CD4-positive, alpha-beta T cell treated with Interleukin-17A for 1 hour (primary cell): Measurements from ENCODE around the gene PCDH19.

Experiments
- DNase-seq: peaks from one replicate; pipeline ENCODE4 v3.0.0-alpha.2; 2020

Gene PCDH19

GRCh38 chrX:100289066-100289558 lies 121.0 kb downstream of the PCDH19 start:
- no peak for DNase-seq

GRCh38 chrX:100277231-100277630 lies 132.8 kb downstream of the PCDH19 start:
- no peak for DNase-seq

- no peak for DNase-seq
Observed at GRCh38 chrX:100274916-100275315, 135.2 kb downstream of the PCDH19 start.

- DNase-seq, result no peak
Observed at GRCh38 chrX:100265179-100265578, 144.9 kb downstream of the PCDH19 start.

- DNase-seq, result no peak
Observed at GRCh38 chrX:100264200-100264599, 145.9 kb downstream of the PCDH19 start.

- DNase-seq, result no peak
Observed at GRCh38 chrX:100263650-100264049, 146.4 kb downstream of the PCDH19 start.

GRCh38 chrX:100248885-100249493 lies 161.1 kb downstream of the PCDH19 start:
- no peak for DNase-seq

GRCh38 chrX:100247826-100248225 lies 162.2 kb downstream of the PCDH19 start:
- DNase-seq, result no peak

GRCh38 chrX:100244681-100245080 lies 165.4 kb downstream of the PCDH19 start:
- DNase-seq, result no peak
